HG03575 (cell line): Measurements from ENCODE around the gene MALL.
"Not testable (repeated sequence)": the region's sequence is repeated elsewhere in the genome, so short reads cannot be mapped to it uniquely, and the experiment has no call there.

Source experiments
- ATAC-seq: cut with Tn5 transposase; IDR thresholded peaks from one replicate; pipeline ENCODE4 v1.9.1; 2021; ENCODE audit not compliant: unreplicated experiment, insufficient number of reproducible peaks, low FRiP score; ENCODE audit errors: extremely low read depth

Gene MALL

GRCh38 chr2:110115291-110116032, at the start of gene MALL:
TSS of gene MALL (minus strand) at chr2:110115822. CDS start at chr2:110115792, 30 bp downstream.
- no peak for ATAC-seq

DNA sequence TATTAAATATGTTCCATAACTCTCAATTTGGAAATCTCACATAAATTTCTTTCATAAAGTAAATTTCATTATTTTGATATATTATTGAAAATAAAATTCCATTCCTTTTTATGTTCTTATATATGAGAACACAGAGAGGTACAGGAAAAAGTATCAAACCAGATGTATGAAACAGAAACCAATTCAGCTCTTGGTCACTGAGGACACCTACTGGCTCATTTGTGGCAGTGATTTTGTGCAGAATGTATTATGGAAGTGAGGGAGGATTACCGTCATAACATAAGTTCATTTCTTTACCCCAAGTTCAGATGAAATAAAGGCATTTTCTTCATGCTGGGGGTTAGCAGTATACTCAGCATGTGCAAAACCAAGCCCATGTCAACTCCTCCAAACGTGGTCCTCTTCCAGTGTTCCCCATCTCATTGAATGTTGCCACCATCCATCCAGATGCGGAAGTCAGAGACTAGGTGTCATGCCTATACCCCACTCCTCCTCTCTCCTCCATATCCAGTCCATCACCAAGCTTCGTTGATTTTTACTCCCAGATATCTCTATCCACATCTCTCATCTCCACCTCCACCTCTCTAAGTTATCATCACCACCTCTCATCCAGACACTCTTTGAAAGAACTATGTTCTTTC, 41.7 kb upstream of the MALL start:
- ATAC-seq: no peak

DNA sequence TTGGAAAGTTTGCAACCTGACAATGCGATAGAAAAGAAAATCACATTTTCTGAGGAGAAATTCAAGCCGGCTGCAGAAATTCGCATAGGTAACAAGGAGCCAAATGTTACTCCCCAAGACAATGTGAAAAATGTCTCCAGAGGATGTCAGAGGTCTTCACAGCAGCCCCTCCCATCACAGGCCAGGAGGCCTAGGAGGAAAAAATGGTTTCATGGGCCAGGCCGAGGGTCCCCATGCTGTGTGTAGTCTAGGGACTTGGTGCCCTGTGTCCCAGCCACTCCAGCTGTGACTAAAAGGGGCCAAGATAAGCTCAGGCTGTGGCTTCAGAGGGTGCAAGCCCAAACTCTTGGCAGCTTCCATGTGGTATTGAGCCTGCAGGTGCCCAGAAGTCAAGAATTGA, 39.2 kb upstream of the MALL start:
- ATAC-seq: not testable (repeated sequence)

DNA sequence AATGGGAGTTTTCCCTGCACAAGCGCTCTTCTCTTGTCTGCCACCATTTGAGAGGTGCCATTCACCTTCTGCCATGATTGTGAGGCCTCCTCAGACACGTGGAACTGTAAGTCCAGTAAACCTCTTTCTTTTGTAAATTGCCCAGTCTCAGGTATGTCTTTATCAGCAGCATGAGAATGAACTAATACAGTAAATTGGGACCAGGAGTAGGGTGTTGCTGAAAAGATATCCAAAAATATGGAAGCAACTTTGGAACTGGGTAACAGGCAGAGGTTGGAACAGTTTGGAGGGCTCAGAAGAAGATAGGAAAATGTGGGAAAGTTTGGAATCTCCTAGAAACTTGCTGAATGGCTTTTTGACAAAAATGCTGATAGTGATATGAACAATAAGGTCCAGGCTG, 38.6 kb upstream of the MALL start:
- not testable (repeated sequence) for ATAC-seq

GRCh38 chr2:110153416-110153815, 37.8 kb upstream of the MALL start:
- ATAC-seq: no peak

- no peak for ATAC-seq
Measured at GRCh38 chr2:110152943-110153342, 37.3 kb upstream of the MALL start.

DNA sequence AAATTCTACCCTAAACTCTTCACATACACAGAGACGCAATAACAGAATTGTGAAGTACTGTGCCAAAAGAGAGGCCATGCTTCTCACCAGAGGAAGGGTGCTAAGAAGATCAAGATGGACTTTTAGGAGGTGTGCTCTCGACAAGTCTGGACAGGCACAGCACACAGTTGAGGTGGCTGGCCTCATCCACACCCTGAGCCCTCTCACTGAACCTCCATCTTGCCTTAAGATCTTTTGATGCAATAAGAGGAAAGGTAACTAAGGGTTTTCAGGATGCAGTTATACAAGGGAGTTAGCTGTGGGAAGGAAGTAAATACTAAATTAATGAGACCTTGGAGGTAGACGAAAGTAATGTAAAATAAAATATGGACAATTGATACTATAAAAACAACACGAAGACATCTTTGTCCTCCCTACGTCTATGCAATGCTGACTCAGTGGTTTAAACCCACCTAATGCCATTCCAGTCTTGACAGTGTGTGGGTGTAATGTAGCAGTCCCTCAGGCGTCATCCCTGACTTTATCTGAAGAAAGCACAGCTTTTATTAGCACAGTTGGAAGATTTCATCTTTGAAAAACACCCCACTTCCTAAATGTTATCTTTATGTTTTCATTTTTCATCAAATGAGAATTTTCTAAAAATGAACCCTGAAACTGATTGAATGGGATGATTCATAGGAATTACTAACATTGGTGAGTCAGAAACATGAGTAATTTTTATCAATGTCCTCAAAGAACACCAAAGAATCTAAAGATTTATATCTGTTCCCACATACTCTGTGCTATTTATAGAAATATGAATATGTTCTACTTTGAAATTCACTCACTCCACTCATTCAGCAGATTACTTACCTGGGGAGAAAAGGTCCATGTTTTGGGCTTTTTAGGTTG, 34.0 kb upstream of the MALL start:
- ATAC-seq: no peak

DNA sequence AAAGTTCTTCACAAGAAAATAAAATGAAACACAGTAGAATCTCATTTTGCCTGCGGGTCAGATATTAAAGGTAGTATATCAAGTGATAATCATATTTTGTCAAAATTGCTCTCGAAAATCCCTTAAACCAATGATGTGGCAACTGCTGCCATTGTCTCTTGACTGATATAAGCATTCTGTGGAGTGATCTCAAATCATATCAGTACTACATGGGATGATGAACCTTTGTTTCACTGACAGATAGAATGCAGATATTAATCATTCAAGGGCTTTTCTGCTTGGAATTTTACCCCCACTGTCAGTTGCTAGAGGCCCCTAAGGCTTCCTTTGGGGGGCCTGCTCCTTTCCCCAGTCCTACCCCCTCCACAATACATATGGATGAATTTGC, 31.3 kb upstream of the MALL start:
- no peak for ATAC-seq

- ATAC-seq: no peak
Measured at GRCh38 chr2:110146183-110146944, 30.7 kb upstream of the MALL start.

DNA sequence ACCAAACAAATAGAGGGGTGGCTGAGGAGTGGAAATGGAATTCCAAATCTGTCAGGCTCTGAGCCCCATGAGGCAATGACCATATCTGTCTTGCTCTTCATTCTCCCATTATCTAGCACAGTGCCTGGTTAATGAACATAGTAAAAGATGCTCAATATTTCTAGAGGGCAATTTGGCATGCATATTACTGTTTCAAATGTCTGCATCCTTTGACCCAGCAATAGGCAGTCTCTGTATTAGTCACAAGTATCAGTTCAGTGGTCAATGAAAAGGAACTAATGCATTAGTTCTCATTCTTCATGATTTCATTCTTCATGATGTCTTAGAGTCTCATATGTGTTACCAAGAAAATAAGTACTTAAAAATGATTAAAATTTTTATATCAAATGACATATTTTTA, 28.4 kb upstream of the MALL start:
- no peak for ATAC-seq

DNA sequence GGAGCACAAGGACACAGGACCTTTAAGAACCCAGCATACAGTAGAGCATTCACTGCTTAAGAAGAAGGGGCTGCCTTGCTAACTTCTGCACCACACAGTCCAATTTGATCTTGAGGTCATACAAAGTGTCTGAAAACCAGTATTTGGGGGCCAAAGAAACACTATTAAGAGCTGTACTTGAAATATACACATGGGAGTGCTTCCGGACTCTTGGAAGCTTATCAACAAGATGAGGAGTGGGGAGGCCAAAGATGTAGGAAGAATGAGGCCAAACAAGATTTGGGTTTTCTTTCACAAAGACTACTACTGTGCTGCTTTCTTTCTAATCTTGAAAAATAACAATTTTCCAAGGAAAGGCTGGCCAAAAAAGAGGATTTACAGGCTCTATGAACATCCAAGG, 24.8 kb upstream of the MALL start:
- no peak for ATAC-seq

- ATAC-seq: no peak
Measured at GRCh38 chr2:110134025-110134424, 18.4 kb upstream of the MALL start.

DNA sequence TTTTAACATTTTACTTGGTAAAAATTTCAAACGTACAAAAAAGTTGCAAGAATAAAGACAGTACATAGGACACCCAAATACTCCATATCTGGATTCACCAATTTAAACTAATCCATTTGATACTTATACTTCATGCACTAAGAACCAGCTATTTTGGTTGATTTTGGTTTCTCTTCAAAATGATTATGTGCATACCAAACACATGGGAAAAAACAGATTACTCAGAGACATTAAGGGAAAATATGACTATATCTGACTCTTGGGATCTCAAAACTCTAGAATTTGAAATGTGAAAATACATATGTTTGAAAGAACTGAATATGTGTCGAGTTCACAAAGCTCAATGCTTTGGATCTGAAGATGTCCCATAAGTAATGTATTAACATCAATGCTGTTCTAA, 15.5 kb upstream of the MALL start:
- ATAC-seq: no peak

- no peak for ATAC-seq
Measured at GRCh38 chr2:110130757-110131156, 15.1 kb upstream of the MALL start.

DNA sequence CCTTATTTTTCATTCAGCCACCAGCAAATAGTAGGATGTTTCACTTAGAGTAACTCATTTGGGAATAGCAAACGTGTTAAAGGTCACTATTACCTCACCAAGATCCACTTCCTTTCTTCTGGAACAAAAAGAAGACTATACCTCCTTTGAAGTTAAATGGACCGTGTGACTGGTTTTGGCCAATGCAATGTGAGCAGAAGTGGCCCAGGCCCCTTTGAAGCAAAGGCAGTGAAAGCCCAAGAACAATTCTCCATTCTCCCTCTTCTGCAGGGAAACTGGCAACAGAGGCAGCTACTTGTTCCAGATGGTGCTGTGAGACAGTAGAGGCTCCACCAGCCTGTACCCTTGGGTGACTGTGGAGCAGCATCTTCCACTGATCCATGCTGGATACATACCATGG, 11.3 kb upstream of the MALL start:
- no peak for ATAC-seq

GRCh38 chr2:110126086-110126773, 10.6 kb upstream of the MALL start:
- ATAC-seq: no peak

- ATAC-seq: no peak
Measured at GRCh38 chr2:110124939-110125691, 9.5 kb upstream of the MALL start.
